Trophoblast cell (in vitro differentiated cells and primary cell): ENCODE measurements around the gene MXD3. TPM values are rescaled to one million over a fixed set of nuclear protein-coding genes. Genes with fewer than 3 reads are reported as not detected.
"Not testable (repeated sequence)": the region's sequence is repeated elsewhere in the genome, so short reads cannot be mapped to it uniquely, and the experiment has no call there.

Experiments
- DNase-seq, 2 donors: peaks; one replicate each; pipeline ENCODE4 v3.0.0-alpha.2; 2016
- H2AFZ ChIP-seq: 2 replicates; pipeline ENCODE4 v1.6.1; 2013; ENCODE audit warnings: low read length, moderate library complexity, mild to moderate bottlenecking; ENCODE audit not compliant: insufficient read depth, poor library complexity
- H2AK5ac ChIP-seq: 2 replicates; pipeline ENCODE4 v1.6.1; 2013; ENCODE audit warnings: mild to moderate bottlenecking, low read length
- H2BK120ac ChIP-seq: 2 replicates; pipeline ENCODE4 v1.6.1; 2013; ENCODE audit warnings: low read length, mild to moderate bottlenecking, moderate library complexity; ENCODE audit not compliant: insufficient read depth, poor library complexity
- H2BK12ac ChIP-seq: 2 replicates; pipeline ENCODE4 v1.6.1; 2013; ENCODE audit warnings: mild to moderate bottlenecking, low read length, moderate library complexity
- H2BK5ac ChIP-seq: 2 replicates; pipeline ENCODE4 v1.6.1; 2013; ENCODE audit warnings: low read length, low read depth, moderate library complexity, mild to moderate bottlenecking; ENCODE audit not compliant: poor library complexity
- H3K14ac ChIP-seq: 2 replicates; pipeline ENCODE4 v1.6.1; 2013; ENCODE audit warnings: mild to moderate bottlenecking, low read length
- H3K18ac ChIP-seq: 2 replicates; pipeline ENCODE4 v1.6.1; 2013; ENCODE audit warnings: mild to moderate bottlenecking, low read length
- H3K23ac ChIP-seq: 2 replicates; pipeline ENCODE4 v1.6.1; 2013; ENCODE audit warnings: low read length
- H3K27ac ChIP-seq: 2 replicates; pipeline ENCODE4 v1.5.1; 2013; ENCODE audit warnings: low read depth, mild to moderate bottlenecking, inconsistent platforms, low read length, moderate library complexity
- H3K27me3 ChIP-seq: 2 replicates; pipeline ENCODE4 v1.6.1; 2013; ENCODE audit warnings: inconsistent platforms, mild to moderate bottlenecking, low read length, moderate library complexity; ENCODE audit not compliant: insufficient read depth
- H3K36me3 ChIP-seq, 2 experiments: 1 replicate in 1 of 2; 2 replicates in 1 of 2; pipeline ENCODE4 v1.6.1; 2013; ENCODE audit warnings: low read length in 2 of 2, mild to moderate bottlenecking in 2 of 2, moderate library complexity in 1 of 2; ENCODE audit not compliant: insufficient read depth in 2 of 2, control insufficient read depth in 1 of 2
- H3K4ac ChIP-seq: 2 replicates; pipeline ENCODE4 v1.6.1; 2013; ENCODE audit warnings: low read depth, mild to moderate bottlenecking, low read length, moderate library complexity
- H3K4me1 ChIP-seq, 2 experiments: 1 replicate in 1 of 2; 2 replicates in 1 of 2; pipeline ENCODE4 v1.6.1; 2013; ENCODE audit warnings: low read length in 2 of 2, mild to moderate bottlenecking in 2 of 2, moderate library complexity in 1 of 2; ENCODE audit not compliant: insufficient read depth in 2 of 2, control insufficient read depth in 1 of 2
- H3K4me2 ChIP-seq: 2 replicates; pipeline ENCODE4 v1.6.1; 2013; ENCODE audit warnings: inconsistent platforms, mild to moderate bottlenecking, low read length, moderate library complexity
- H3K4me3 ChIP-seq: 2 replicates; pipeline ENCODE4 v1.5.1; 2013; ENCODE audit warnings: mild to moderate bottlenecking, low read depth, low read length, inconsistent platforms
- H3K79me1 ChIP-seq: one replicate; pipeline ENCODE4 v1.6.1; 2013; ENCODE audit warnings: low read length
- H3K79me2 ChIP-seq: 2 replicates; pipeline ENCODE4 v1.6.1; 2013; ENCODE audit warnings: low read length, mild to moderate bottlenecking; ENCODE audit not compliant: control insufficient read depth, insufficient read depth, poor library complexity
- H3K9ac ChIP-seq: 2 replicates; pipeline ENCODE4 v1.6.1; 2013; ENCODE audit warnings: mild to moderate bottlenecking, low read length
- H3K9me3 ChIP-seq: 2 replicates; pipeline ENCODE4 v1.6.1; 2013; ENCODE audit warnings: low read depth, mild to moderate bottlenecking, control low read depth, inconsistent platforms, low read length; ENCODE audit not compliant: insufficient read depth
- H4K12ac ChIP-seq: 2 replicates; pipeline ENCODE4 v1.6.1; 2013; ENCODE audit warnings: low read depth, mild to moderate bottlenecking, low read length, moderate library complexity
- H4K8ac ChIP-seq: 2 replicates; pipeline ENCODE4 v1.6.1; 2013; ENCODE audit warnings: low read depth, mild to moderate bottlenecking, low read length, moderate library complexity
- H4K91ac ChIP-seq: one replicate; pipeline ENCODE4 v1.6.1; 2013; ENCODE audit warnings: low read depth, mild to moderate bottlenecking, low read length, moderate library complexity
- WGBS: extraction: QIAGEN DNeasy Blood & Tissue Kit; methylation state at CpG from one replicate; pipeline ENCODE4 v1.1.7; 2013; ENCODE audit warnings: missing lambda C conversion rate; ENCODE audit not compliant: insufficient read length, insufficient coverage; ENCODE audit errors: extremely low coverage; 5-methylcytosine and 5-hydroxymethylcytosine counted together
- polyA plus RNA-seq: library from polyadenylated mRNA; stranded (reverse); fragments of 200-250 nt; gene quantifications from 2 replicates; pipeline ENCODE4 v1.2.3, GENCODE V29; 2013

The MXD3 gene, protein sequence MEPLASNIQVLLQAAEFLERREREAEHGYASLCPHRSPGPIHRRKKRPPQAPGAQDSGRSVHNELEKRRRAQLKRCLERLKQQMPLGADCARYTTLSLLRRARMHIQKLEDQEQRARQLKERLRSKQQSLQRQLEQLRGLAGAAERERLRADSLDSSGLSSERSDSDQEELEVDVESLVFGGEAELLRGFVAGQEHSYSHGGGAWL
- 8.7 and 9.4 TPM in 2 replicates for polyA plus RNA-seq

- H3K18ac ChIP-seq = peak within 1 kb of the TSS; percentile 62
- H2BK12ac ChIP-seq = no peak within 1 kb of the TSS
- peak within 1 kb of the TSS; percentile 50 for H4K91ac ChIP-seq
- H4K12ac ChIP-seq = peak within 1 kb of the TSS; percentile 66
- H3K79me1 ChIP-seq = peaks cover 10% of the 10 kb centered on the region
- H3K4me1 ChIP-seq = peaks cover 11 to 19% of the 10 kb centered on the region in 2 experiments
- H3K23ac ChIP-seq = no peak within 1 kb of the TSS
- no peak within 1 kb of the TSS for H3K27ac ChIP-seq
- peak within 1 kb of the TSS; percentile 81 for H2AFZ ChIP-seq
- peaks cover 4% of the 10 kb centered on the region for H3K79me2 ChIP-seq
- H4K8ac ChIP-seq = peak within 1 kb of the TSS; percentile 54
- peak within 1 kb of the TSS; percentile 47 for H2AK5ac ChIP-seq
- H3K4ac ChIP-seq = peak within 1 kb of the TSS; percentile 14
- peak; percentile 95 to 96 for DNase-seq
- no peaks in the 10 kb centered on the region for H3K27me3 ChIP-seq
- H2BK120ac ChIP-seq = peak within 1 kb of the TSS; percentile 30
- peak within 1 kb of the TSS; percentile 65 for H3K14ac ChIP-seq
- H2BK5ac ChIP-seq = peak within 1 kb of the TSS; percentile 34
- no CpG with 5 or more reads among the region's 78 CpGs for WGBS
- H3K4me2 ChIP-seq = peak within 1 kb of the TSS; percentile 86
- H3K9me3 ChIP-seq = no peaks in the 10 kb centered on the region
- H3K9ac ChIP-seq = peak within 1 kb of the TSS; percentile 54
- H3K36me3 ChIP-seq = peaks cover 10 to 13% of the 10 kb centered on the region in 2 experiments
- H3K4me3 ChIP-seq = peak within 1 kb of the TSS; percentile 73
These were observed at the start of gene MXD3 for GRCh38 chr5:177311723-177312648. MXD3 (minus strand) TSS chr5:177311898; CDS start chr5:177311830, 68 bp downstream.

DNA sequence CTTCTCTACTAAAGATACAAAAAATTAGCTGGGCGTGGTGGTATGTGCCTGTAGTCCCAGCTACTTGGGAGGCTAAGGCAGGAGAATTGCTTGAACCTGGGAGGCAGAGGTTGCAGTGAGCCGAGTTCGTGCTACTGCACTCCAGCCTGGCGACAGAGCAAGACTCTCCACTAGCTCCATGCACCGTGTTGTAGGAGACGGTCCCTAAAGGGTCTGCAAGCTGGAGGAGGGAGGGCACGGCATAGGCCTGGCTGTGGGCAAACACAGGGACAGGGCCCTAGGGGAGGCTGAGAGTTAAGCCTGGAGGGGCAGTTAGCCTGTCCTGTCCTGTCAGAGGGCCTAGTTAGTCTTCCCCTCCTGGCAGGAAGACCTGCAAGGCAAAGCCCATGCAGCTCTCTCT lies 49.0 kb upstream of the MXD3 start:
- H4K8ac ChIP-seq, H3K4me3 ChIP-seq, H3K36me3 ChIP-seq, H2BK12ac ChIP-seq, DNase-seq, H2BK5ac ChIP-seq, H4K91ac ChIP-seq, H3K4me1 ChIP-seq, H3K18ac ChIP-seq, H2BK120ac ChIP-seq, H2AK5ac ChIP-seq, H3K79me1 ChIP-seq, H3K14ac ChIP-seq, H3K9ac ChIP-seq, H4K12ac ChIP-seq, H2AFZ ChIP-seq, H3K27me3 ChIP-seq, H3K4me2 ChIP-seq, H3K27ac ChIP-seq, H3K23ac ChIP-seq, H3K79me2 ChIP-seq, H3K9me3 ChIP-seq, H3K4ac ChIP-seq: not testable (repeated sequence)
- WGBS = no CpG with 5 or more reads among the region's 7 CpGs

DNA sequence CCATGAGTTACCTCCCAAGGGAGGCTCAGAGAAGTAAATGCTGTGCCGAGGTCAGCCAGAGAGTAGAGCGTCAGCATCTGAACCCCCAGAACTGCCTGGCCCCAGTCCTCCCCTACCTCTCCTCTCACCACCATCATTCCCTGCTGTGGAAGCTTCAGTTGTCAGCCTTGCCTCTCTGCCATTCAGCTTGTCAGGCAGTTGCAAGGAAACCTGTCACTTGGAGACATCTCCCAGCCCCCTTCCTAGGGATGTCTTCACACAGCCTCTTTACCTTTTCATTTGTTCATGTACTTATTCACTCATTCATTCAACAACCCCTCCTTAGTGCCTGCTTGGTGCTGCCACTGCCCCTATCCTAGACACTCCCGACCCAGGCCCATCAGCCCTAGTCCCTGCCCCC lies 48.2 kb upstream of the MXD3 start:
- no peak overlapping the region for H3K4ac ChIP-seq
- DNase-seq = no peak
- H3K27me3 ChIP-seq = no peaks in the 10 kb centered on the region
- H2BK120ac ChIP-seq = no peak overlapping the region
- H2BK12ac ChIP-seq = no peak overlapping the region
- no peak overlapping the region for H3K18ac ChIP-seq
- H3K36me3 ChIP-seq = no peaks in the 10 kb centered on the region
- H2AFZ ChIP-seq = no peak overlapping the region
- no peak overlapping the region for H3K9ac ChIP-seq
- peaks cover 4% of the 10 kb centered on the region for H3K79me1 ChIP-seq
- peaks cover 4% of the 10 kb centered on the region for H3K79me2 ChIP-seq
- no peak overlapping the region for H3K27ac ChIP-seq
- no peak overlapping the region for H3K4me2 ChIP-seq
- H4K91ac ChIP-seq = no peak overlapping the region
- no peak overlapping the region for H3K4me3 ChIP-seq
- no peak overlapping the region for H4K8ac ChIP-seq
- H3K4me1 ChIP-seq = peaks cover 0 to 5% of the 10 kb centered on the region in 2 experiments
- no peak overlapping the region for H3K23ac ChIP-seq
- WGBS = no CpG with 5 or more reads among the region's 3 CpGs
- H4K12ac ChIP-seq = no peak overlapping the region
- H2AK5ac ChIP-seq = no peak overlapping the region
- H3K9me3 ChIP-seq = no peaks in the 10 kb centered on the region
- H2BK5ac ChIP-seq = no peak overlapping the region
- no peak overlapping the region for H3K14ac ChIP-seq

- WGBS = no CpG with 5 or more reads among the region's 6 CpGs
- H3K14ac ChIP-seq = no peak overlapping the region
- no peak overlapping the region for H3K4ac ChIP-seq
- H3K9ac ChIP-seq = no peak overlapping the region
- no peak overlapping the region for H4K8ac ChIP-seq
- H4K91ac ChIP-seq = no peak overlapping the region
- H3K9me3 ChIP-seq = no peaks in the 10 kb centered on the region
- peaks cover 4% of the 10 kb centered on the region for H3K79me1 ChIP-seq
- no peak overlapping the region for H3K27ac ChIP-seq
- no peak overlapping the region for H2BK5ac ChIP-seq
- H2AK5ac ChIP-seq = no peak overlapping the region
- no peak overlapping the region for H3K23ac ChIP-seq
- no peak overlapping the region for H4K12ac ChIP-seq
- no peak overlapping the region for H2BK120ac ChIP-seq
- no peaks in the 10 kb centered on the region for H3K36me3 ChIP-seq
- H3K4me1 ChIP-seq = peaks cover 0 to 5% of the 10 kb centered on the region in 2 experiments
- H3K4me2 ChIP-seq = no peak overlapping the region
- no peak overlapping the region for H3K18ac ChIP-seq
- H3K27me3 ChIP-seq = no peaks in the 10 kb centered on the region
- DNase-seq = no peak
- peaks cover 4% of the 10 kb centered on the region for H3K79me2 ChIP-seq
- H2BK12ac ChIP-seq = no peak overlapping the region
- no peak overlapping the region for H2AFZ ChIP-seq
- H3K4me3 ChIP-seq = no peak overlapping the region
These were observed 47.8 kb upstream of the MXD3 start for GRCh38 chr5:177359451-177359851.
